Prostate gland (tissue), 2 donors: Measurements from ENCODE around the gene DLEU7.

Experiments used
- CTCF ChIP-seq, 4 experiments: fragments of 200-600 bp in 2 of 4; fragments of 450-650 bp in 2 of 4; sonication (generic) in 2 of 4; IDR thresholded peaks; 1 replicate in 3 of 4; 2 replicates in 1 of 4; pipeline ENCODE4 v1.5.1; 2016 to 2019; ENCODE audit warnings: antibody characterized with exemption in 4 of 4, mild to moderate bottlenecking in 2 of 4, moderate library complexity in 2 of 4
- POLR2AphosphoS5 ChIP-seq: sonication (generic); formaldehyde crosslinking; IDR thresholded peaks from one replicate; pipeline ENCODE4 v1.6.1; 2017; ENCODE audit warnings: antibody characterized with exemption

GRCh38 chr13:50846861-50847475, 3.5 kb upstream of the DLEU7 start:
- TF ChIP-seq CTCF (IDR thresholded peaks at IDR 0.05) (no peak), POLR2AphosphoS5 (no peak)
